Measurements from ENCODE around the gene EIF2AK3.
A peak's percentile ranks its signal among the peaks of the same experiment; 100 is the strongest.
"Not testable (repeated sequence)": the region's sequence is repeated elsewhere in the genome, so short reads cannot be mapped to it uniquely, and the experiment has no call there.

The EIF2AK3 gene

DNA sequence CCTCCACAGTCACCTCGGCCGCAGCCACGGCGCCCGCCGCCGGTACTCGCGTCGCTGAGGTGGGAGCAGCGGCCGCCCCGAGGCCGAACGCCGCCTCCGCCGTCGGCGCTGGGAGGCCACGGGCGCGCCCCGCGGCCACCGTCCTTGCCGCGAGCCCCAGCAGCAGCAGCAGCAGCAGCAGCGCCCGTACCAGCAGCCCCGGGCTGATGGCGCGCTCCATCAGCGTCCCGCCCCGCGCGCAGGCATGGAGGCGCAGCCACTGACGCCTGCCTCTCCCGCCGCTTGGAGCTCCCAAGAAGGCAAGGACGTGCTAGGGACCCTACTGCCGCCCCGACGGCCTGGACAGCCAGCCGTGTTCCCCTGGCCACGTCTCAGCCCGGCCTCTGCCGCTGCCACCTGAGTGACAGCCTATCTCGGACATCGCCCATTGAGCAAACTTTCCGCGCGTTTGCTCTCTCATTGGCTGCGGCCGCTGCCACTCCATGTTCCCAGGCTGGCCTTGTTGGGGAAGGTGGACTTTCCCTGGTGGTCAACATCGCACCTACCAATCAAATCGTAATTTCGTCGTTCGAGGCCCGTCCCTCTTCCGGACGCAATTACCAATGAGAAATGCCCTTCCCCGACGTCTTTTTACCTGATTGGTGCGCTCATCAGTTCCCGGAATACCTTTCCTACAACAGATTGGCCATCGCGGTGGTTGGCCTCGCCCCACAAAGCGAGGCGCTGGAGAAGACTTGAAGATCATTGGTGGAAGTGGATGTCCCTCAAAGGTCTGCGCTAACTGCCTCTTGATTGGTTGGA is at the start of gene EIF2AK3:
EIF2AK3 (minus strand) TSS at position 410 of the 801 bp plus-strand sequence; CDS start at position 220, 190 bp downstream.
- peak; percentile 100 for DNase-seq
- in situ Hi-C loops (cut with MboI; ENCODE audit: low pct_unique_long_range_greater_than_20kb, low sequenced_read_pairs), result no loop called here

DNA sequence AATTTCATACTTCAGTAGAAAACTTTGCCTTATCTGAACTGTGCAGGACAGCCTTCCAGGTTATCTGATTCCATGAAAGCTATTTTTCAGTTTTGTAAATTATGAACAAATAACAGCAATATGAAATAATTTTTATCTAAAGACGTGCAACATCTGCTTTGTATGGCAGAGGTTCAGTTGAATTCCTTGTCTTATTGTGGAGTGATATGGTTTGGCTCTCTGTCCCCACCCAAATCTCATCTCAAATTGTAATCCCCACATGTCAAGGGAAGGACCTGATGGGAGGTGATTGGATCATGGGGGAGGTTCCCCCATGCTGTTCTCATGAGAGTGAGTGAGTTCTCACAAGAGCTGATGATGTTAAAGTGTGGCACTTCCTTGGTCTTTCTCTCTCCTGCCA is 46.1 kb upstream of the EIF2AK3 start:
- in situ Hi-C loops (cut with MboI; ENCODE audit: low pct_unique_long_range_greater_than_20kb, low sequenced_read_pairs), result no loop called here
- no peak for DNase-seq

GRCh38 chr2:88671786-88672427 is 44.6 kb upstream of the EIF2AK3 start:
- peak; percentile 64 for DNase-seq
- in situ Hi-C loops (cut with MboI; ENCODE audit: low pct_unique_long_range_greater_than_20kb, low sequenced_read_pairs), result no loop called here

- in situ Hi-C loops (cut with MboI; ENCODE audit: low pct_unique_long_range_greater_than_20kb, low sequenced_read_pairs), result no loop called here
- DNase-seq, result peak; percentile 38
Measured at GRCh38 chr2:88669482-88670214, 42.4 kb upstream of the EIF2AK3 start.

GRCh38 chr2:88668862-88669261 is 41.6 kb upstream of the EIF2AK3 start:
- in situ Hi-C loops (cut with MboI; ENCODE audit: low pct_unique_long_range_greater_than_20kb, low sequenced_read_pairs), result no loop called here

GRCh38 chr2:88667219-88667618 is 40.0 kb upstream of the EIF2AK3 start:
- in situ Hi-C loops (cut with MboI; ENCODE audit: low pct_unique_long_range_greater_than_20kb, low sequenced_read_pairs), result no loop called here

More at GRCh38 chr2:88668862-88669261, 41.6 kb upstream of the EIF2AK3 start:
- no peak for DNase-seq

DNA sequence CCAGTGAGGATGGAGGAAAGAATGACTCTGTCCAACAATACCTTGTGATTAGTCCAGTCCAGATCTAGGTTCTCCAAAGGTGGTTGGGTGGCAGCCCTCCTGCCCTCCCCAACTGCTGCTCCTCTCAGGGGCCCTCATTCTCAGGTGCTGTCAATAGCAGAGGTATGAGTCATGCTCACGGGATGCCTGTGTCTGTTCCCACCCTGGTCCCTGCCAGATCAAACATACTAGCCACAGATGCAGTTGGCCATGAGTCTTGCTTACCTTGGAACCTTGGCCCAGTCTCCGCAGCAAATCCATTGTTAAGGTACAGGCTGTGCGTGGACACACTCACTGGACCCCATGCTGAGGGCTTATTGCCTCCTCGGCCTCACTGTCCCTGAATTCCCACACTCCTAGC is 39.3 kb upstream of the EIF2AK3 start:
- no peak for DNase-seq
- in situ Hi-C loops (cut with MboI; ENCODE audit: low pct_unique_long_range_greater_than_20kb, low sequenced_read_pairs), result no loop called here

More at GRCh38 chr2:88667219-88667618, 40.0 kb upstream of the EIF2AK3 start:
- no peak for DNase-seq

DNA sequence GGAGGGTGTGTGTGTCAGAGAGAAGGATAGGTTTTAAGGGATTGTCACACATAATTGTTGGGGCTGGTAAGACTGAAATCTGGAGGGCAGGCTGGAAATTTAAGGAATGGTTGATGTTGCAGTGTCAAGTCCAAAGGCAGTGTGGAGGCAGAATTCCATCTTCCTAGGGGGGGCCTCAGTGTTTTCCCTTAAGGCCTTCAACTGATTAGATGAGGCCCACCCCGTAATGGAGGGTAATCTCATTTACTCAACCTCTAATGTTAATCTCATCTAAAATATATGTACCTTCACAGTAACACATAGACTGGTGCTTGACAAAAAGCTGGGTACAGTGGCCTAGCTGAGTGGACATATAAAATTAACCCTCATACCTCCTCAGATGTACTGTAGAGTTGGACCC is 33.4 kb upstream of the EIF2AK3 start:
- in situ Hi-C loops (cut with MboI; ENCODE audit: low pct_unique_long_range_greater_than_20kb, low sequenced_read_pairs), result no loop called here
- no peak for DNase-seq

DNA sequence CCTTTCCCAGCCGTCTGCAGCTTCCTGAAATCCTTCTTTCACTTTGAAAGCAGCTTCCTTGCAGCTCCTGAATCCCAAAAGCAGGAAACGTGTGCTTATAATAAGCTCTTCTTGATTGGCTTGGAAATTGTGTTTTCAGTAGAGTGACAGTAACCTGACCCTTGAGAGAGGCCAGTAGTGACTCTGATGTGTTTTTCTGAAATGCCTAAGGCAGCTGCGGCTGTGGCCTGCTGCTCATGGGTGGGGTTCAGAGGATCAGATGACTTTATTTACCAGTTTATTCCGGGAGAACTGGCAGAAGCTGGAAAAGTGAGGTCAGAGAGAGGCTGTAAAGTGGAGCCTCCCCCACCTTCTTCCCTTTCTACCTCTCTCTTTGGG is 32.3 kb upstream of the EIF2AK3 start:
- peak; percentile 21 for DNase-seq

GRCh38 chr2:88658881-88659537 is 31.7 kb upstream of the EIF2AK3 start:
- no peak for DNase-seq
- in situ Hi-C loops (cut with MboI; ENCODE audit: low pct_unique_long_range_greater_than_20kb, low sequenced_read_pairs), result no loop called here

More for the DNA sequence above, 32.3 kb upstream of the EIF2AK3 start:
- in situ Hi-C loops (cut with MboI; ENCODE audit: low pct_unique_long_range_greater_than_20kb, low sequenced_read_pairs), result no loop called here

DNA sequence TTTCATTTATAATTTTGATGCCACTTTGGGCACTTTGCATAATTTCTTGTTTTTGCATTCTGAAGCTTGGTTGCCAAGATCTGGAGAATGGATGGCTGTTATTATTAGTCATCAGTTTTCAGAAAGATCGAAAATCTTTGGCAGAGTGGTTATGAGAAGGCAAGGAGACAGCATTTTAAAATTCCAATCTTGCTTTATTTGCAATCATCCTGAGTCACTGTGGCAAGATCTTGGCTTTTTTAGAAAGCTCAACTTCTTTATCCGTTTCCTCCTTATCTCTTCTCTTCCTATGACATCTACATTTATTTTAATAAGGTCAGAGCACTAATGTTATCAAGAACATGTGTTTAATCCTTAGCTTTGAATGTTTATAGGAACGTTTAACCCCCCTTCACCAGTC is 31.1 kb upstream of the EIF2AK3 start:
- DNase-seq, result no peak
- in situ Hi-C loops (cut with MboI; ENCODE audit: low pct_unique_long_range_greater_than_20kb, low sequenced_read_pairs), result no loop called here

DNA sequence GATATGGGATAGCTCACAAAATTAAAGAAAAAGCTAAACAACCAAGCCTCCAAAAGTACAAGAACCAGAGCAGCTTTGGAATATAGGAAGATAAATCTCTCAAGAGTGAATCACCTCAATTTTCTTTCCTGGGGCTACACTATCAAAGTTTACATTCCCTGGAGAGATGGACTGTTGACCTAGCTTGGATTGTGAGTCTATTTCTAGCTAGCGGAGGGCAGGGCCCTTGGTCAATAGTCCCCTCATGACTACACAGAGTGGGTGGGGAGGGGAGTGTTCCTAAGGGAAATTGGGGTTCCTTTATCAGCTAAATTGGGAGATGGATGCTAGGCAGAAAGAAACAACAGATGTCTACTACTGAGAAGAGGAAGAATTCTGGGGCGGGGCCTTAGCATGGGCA is 29.9 kb upstream of the EIF2AK3 start:
- DNase-seq, result no peak
- in situ Hi-C loops (cut with MboI; ENCODE audit: low pct_unique_long_range_greater_than_20kb, low sequenced_read_pairs), result no loop called here

- DNase-seq, result no peak
Measured at GRCh38 chr2:88656690-88657089, 29.4 kb upstream of the EIF2AK3 start.

GRCh38 chr2:88654714-88655113 is 27.4 kb upstream of the EIF2AK3 start:
- in situ Hi-C loops (cut with MboI; ENCODE audit: low pct_unique_long_range_greater_than_20kb, low sequenced_read_pairs), result no loop called here
- no peak for DNase-seq

More at GRCh38 chr2:88656690-88657089, 29.4 kb upstream of the EIF2AK3 start:
- in situ Hi-C loops (cut with MboI; ENCODE audit: low pct_unique_long_range_greater_than_20kb, low sequenced_read_pairs), result no loop called here

- in situ Hi-C loops (cut with MboI; ENCODE audit: low pct_unique_long_range_greater_than_20kb, low sequenced_read_pairs), result no loop called here
- no peak for DNase-seq
Measured at GRCh38 chr2:88651646-88652045, 24.4 kb upstream of the EIF2AK3 start.

DNA sequence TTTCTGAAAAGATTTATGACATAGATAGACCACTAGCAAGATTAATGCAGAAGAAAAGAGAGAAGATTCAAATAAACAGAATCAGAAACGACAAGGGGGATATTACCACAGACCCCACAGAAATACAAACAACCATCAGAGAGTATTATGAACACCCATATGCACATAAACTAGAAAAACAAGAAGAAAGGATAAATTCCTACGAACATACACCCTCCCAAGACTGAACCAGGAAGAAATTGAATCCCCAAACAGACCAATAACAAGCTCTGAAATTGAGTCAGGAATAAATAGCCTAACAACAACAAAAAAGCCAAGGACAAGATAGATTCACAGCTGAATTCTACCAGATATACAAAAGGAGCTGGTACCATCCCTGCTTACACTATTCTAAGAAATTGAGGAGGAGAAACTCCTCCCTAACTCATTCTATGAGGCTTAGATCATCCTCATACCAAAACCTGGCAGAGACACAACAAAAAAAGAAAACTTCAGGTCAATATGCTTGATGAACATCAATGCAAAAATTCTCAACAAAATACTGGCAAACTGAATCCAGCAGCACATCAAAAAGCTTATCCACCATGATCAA is 18.1 kb upstream of the EIF2AK3 start:
- DNase-seq; in situ Hi-C loops (cut with MboI; ENCODE audit: low pct_unique_long_range_greater_than_20kb, low sequenced_read_pairs): not testable (repeated sequence)

GRCh38 chr2:88642278-88642677 is 15.0 kb upstream of the EIF2AK3 start:
- DNase-seq, result no peak
- in situ Hi-C loops (cut with MboI; ENCODE audit: low pct_unique_long_range_greater_than_20kb, low sequenced_read_pairs), result no loop called here

DNA sequence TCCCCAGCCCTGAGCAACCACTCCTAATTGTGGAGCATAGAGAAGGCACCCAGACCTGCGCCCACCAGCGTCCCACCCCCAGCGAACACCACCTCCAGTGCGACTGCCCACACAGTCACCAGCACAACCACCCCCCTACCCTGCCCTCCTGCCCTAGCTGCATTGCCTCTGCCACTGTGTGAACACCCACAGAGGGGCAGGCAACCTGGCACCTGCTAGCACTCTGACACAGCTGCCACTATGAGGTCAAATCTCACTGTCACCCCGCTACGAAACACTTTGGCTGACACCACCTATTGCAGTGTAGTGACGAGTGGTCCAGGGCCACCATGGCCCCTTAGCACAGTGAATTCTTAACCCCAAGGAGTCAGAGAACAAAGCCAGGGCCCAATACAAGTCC is 14.1 kb upstream of the EIF2AK3 start:
- in situ Hi-C loops (cut with MboI; ENCODE audit: low pct_unique_long_range_greater_than_20kb, low sequenced_read_pairs), result no loop called here
- DNase-seq, result no peak

- no peak for DNase-seq
- in situ Hi-C loops (cut with MboI; ENCODE audit: low pct_unique_long_range_greater_than_20kb, low sequenced_read_pairs), result no loop called here
Measured at GRCh38 chr2:88639865-88640264, 12.6 kb upstream of the EIF2AK3 start.
